HL-60 (cell line): ENCODE data around the gene KLF5.

Experiments
- DNase-seq, 2 experiments: peaks; one replicate each; pipeline ENCODE4 v3.0.0-alpha.2; 2010 to 2020; ENCODE audit warnings: low read depth in 1 of 2, low spot score in 1 of 2
- H3K27ac ChIP-seq: fragments of 250-450 bp; sonication (Bioruptor Pico); replicated peaks from 2 replicates; pipeline ENCODE4 v1.5.1; 2020; ENCODE audit warnings: mild to moderate bottlenecking, moderate library complexity
- H3K27me3 ChIP-seq: fragments of 250-450 bp; sonication (Bioruptor Pico); 2 replicates; pipeline ENCODE4 v1.5.1; 2021; ENCODE audit warnings: mild to moderate bottlenecking, moderate library complexity; ENCODE audit not compliant: insufficient read depth, poor library complexity, severe bottlenecking
- H3K4me3 ChIP-seq: replicated peaks from 2 replicates; pipeline ENCODE4 v1.5.1; 2011; ENCODE audit warnings: mild to moderate bottlenecking, control low read depth, low read length; ENCODE audit not compliant: insufficient read depth
- GABPA ChIP-seq: IDR thresholded peaks from 2 replicates; pipeline ENCODE4 v1.6.1; 2012; ENCODE audit warnings: low read depth
- POLR2AphosphoS5 ChIP-seq: IDR thresholded peaks from 2 replicates; pipeline ENCODE4 v1.6.1; 2012; ENCODE audit warnings: low read depth
- SPI1 ChIP-seq: IDR thresholded peaks from 2 replicates; pipeline ENCODE4 v1.6.1; 2012; ENCODE audit warnings: low read depth, mild to moderate bottlenecking, borderline replicate concordance
- TF ChIP-seq, protein P1 (sequence below): IDR thresholded peaks from one replicate; pipeline ENCODE4 v1.5.1; 2011; ENCODE audit warnings: low read length, control low read depth, inconsistent platforms; ENCODE audit not compliant: insufficient read depth
- TF ChIP-seq, protein P2 (sequence below): IDR thresholded peaks from 2 replicates; pipeline ENCODE4 v1.6.1; 2012; ENCODE audit warnings: low read depth; ENCODE audit not compliant: insufficient replicate concordance

The KLF5 gene

DNA sequence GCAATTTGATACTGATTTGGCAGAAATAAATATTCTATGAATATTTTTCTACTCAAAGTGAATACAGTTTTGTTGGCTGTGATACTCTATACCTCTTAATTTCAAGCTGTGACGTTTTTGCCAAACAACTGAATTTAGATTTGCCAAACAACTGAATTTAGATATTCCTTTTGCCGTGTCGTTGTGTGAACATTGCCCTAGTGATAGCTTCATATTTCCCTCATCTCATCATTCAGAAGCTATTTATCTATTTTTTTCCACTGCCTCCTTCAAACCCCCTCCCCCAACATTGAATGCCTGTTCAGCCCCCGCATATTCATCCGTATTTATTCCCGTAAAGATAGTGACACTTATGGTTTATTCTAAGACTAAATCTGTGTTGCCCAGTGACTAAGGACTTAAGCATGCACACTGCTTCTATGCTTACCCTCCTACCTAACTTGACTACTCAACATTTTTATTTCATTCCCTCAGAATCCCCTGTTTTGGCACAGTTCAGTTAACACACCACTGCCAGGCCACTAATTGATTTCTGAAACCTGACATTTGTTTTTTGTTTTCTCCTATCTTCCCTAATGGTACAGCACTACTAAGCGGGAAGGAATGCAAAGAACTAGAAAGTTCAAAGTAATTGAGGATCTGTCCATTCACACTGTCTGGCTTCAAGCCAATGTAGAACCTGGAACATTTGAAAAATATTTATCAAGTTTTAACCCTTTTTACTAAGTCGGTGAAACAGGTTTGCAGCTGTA, 2.8 kb upstream of the KLF5 start:
- TF ChIP-seq GABPA (no peak), POLR2AphosphoS5 (no peak), SPI1 (no peak)
- TF ChIP-seq, protein P1, sequence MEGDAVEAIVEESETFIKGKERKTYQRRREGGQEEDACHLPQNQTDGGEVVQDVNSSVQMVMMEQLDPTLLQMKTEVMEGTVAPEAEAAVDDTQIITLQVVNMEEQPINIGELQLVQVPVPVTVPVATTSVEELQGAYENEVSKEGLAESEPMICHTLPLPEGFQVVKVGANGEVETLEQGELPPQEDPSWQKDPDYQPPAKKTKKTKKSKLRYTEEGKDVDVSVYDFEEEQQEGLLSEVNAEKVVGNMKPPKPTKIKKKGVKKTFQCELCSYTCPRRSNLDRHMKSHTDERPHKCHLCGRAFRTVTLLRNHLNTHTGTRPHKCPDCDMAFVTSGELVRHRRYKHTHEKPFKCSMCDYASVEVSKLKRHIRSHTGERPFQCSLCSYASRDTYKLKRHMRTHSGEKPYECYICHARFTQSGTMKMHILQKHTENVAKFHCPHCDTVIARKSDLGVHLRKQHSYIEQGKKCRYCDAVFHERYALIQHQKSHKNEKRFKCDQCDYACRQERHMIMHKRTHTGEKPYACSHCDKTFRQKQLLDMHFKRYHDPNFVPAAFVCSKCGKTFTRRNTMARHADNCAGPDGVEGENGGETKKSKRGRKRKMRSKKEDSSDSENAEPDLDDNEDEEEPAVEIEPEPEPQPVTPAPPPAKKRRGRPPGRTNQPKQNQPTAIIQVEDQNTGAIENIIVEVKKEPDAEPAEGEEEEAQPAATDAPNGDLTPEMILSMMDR: no peak
- TF ChIP-seq, protein P2, sequence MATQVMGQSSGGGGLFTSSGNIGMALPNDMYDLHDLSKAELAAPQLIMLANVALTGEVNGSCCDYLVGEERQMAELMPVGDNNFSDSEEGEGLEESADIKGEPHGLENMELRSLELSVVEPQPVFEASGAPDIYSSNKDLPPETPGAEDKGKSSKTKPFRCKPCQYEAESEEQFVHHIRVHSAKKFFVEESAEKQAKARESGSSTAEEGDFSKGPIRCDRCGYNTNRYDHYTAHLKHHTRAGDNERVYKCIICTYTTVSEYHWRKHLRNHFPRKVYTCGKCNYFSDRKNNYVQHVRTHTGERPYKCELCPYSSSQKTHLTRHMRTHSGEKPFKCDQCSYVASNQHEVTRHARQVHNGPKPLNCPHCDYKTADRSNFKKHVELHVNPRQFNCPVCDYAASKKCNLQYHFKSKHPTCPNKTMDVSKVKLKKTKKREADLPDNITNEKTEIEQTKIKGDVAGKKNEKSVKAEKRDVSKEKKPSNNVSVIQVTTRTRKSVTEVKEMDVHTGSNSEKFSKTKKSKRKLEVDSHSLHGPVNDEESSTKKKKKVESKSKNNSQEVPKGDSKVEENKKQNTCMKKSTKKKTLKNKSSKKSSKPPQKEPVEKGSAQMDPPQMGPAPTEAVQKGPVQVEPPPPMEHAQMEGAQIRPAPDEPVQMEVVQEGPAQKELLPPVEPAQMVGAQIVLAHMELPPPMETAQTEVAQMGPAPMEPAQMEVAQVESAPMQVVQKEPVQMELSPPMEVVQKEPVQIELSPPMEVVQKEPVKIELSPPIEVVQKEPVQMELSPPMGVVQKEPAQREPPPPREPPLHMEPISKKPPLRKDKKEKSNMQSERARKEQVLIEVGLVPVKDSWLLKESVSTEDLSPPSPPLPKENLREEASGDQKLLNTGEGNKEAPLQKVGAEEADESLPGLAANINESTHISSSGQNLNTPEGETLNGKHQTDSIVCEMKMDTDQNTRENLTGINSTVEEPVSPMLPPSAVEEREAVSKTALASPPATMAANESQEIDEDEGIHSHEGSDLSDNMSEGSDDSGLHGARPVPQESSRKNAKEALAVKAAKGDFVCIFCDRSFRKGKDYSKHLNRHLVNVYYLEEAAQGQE: no peak
- no peak for DNase-seq
- Histone ChIP-seq H3K4me3 (no peak overlapping the region), H3K27ac (no peak overlapping the region), H3K27me3 (peaks cover 7% of the 10 kb centered on the region)

DNA sequence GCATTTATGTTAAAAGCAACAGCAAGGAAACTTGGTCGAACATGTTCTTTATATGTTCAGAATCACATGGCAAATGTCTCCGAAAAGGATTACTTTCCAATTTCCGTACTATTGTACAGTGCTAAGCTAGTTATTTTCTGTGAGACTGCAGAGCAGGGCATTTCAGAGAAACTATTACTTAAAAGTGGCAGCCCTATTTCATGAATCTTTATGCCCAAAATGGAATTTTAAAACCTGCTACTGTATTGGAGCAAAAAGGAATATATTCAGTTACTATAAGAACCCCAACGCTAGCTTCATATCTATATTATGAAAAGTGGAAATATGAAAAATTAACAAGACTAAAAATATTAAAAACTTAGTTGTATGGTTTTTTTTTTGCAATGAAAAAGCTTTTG, 2.2 kb upstream of the KLF5 start:
- TF ChIP-seq, protein P2: no peak
- no peak overlapping the region for H3K4me3 ChIP-seq
- DNase-seq: no peak

DNA sequence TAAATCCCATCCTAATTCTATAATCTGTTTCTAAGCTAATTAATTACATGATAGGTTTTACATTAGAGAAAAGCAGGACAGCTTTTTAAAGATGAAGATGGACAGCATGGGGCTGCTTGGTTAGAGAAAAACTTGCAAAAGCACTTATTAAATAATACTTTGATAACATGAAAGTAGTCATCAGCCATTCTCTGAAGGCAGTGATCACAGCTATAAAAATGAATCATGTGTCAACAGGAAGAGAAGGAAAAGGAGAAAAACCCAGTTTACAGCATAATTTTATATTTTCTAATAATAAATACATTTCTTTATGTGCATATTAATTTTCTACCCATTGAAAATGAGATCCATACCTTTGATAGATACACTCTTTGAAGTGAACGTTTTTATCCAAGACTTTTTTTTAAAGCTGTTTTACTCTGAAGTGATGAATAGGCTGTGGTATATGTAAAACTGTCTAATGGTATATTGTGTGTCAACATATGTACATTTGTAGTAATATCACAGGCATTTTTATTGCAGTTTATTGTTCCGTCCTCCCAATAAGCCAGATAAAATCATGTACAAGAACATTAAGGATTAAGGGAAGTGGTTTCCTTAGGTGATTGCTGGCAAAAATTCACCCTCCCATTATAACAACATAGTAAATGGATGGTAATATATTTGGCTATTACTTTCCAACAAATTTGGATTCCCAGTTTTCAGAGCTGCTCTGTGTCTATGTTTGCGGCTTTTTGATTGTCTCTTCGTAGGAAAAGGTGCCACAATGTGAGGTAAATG, 1.3 kb upstream of the KLF5 start:
- Histone ChIP-seq H3K27me3 (peaks cover 7% of the 10 kb centered on the region), H3K4me3 (no peak overlapping the region), H3K27ac (no peak overlapping the region)
- DNase-seq: no peak
- TF ChIP-seq, protein P1: no peak
- TF ChIP-seq GABPA: no peak
- TF ChIP-seq, protein P2: no peak
- no peak for TF ChIP-seq SPI1
- no peak for TF ChIP-seq POLR2AphosphoS5

More for the DNA sequence above, 2.2 kb upstream of the KLF5 start:
- Histone ChIP-seq H3K27ac (no peak overlapping the region), H3K27me3 (peaks cover 7% of the 10 kb centered on the region)
